HPDE6-E6E7 (cell line): ENCODE results near the gene SCGB1C2.

Experiments
- DNase-seq: peaks from one replicate; pipeline ENCODE4 v3.0.0; 2011; ENCODE audit warnings: missing footprints; ENCODE audit errors: extremely low spot score

Gene SCGB1C2

DNA sequence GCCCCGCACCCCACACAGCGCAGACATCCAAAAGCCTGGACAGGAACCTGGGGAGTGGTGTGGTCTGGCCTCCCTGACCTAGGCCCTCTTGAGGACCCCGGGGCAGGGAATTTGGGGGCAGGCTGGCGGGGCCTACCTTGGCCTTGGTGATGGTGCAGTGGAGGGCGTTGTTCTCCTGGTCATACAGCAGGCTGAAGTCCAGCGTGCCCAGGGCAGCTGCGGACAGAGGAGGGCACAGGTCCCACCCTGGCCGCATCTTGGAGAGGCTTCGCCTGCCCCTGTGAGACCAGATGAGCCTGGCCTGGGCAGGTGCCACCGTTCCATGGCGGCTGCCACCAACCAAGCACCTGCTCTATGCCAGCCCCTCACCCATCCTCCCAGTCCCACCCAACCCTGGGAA, 35.0 kb downstream of the SCGB1C2 start:
- DNase-seq, result no peak

DNA sequence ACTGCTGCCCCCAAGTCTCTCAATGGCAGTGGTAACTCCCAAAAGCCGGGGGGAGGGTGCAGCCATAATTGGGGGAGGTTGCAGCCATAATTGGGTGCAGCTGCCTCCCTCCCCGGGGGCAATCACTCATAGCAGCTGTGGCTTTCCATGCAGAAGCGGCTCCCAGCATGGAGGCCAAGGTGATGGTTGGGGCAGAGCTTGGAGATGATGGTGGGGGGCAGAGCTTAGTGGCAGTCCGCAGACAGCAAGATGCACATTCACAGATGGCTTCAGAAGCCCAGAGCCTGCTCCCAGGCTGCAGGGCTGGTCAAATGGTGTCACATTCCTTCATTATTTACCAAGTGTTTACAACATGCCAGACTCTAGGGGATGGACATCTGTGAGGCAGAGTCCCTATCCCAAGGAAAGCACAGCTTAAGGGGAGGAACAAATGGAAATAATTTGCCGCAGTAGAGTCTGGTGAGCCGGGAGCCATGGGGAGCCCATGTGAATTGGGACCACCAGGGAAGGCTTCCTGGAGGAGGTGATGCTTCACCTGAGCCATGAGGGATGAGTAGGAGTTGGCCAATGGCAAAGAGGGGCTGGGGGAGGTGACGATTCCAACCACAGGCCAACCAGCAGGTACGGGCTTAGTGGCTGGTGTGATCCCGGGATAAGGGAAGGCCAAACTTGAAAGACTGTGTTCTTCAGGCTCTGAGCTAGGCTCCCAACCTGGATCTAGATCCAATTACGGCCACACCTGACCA, 36.0 kb downstream of the SCGB1C2 start:
- DNase-seq, result no peak

DNA sequence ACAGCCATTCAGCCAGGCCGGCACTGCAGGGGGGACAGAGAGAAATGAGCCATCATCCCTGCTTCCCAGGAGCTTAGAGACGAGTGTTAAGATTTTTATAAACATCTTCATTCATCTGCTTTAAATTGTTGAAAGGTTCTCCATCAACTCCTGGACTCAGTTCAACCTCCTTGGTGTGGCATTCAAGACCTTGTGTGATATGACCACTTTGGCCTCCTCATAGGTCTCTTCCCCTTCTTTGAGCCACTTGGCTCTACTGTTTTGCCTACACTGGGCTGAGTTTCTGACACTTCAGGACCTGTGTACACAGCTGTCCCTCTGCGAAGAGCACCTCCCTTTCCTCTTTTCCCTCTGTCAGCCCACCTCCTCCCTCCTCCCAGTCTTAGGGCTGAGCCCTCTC, 39.8 kb downstream of the SCGB1C2 start:
- DNase-seq, result no peak

DNA sequence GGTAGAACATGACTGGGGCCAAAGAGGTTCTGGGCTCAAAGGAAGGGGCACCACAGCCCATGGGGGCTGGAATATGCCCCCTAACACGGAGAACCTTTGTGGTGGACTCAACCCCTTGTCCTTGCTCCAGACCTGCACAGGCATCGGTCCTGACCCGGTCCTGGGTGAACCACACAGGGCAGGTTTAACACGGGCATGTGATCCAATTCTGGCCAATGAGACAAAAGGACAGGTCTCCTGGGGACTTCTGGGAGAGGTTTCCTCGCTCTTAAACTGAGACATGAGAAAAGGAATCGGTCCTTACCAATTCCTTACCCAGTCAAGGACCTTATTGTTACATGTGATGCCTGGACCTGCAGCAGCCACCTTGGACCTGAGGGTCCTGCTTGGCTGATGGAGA, 40.4 kb downstream of the SCGB1C2 start:
- no peak for DNase-seq

DNA sequence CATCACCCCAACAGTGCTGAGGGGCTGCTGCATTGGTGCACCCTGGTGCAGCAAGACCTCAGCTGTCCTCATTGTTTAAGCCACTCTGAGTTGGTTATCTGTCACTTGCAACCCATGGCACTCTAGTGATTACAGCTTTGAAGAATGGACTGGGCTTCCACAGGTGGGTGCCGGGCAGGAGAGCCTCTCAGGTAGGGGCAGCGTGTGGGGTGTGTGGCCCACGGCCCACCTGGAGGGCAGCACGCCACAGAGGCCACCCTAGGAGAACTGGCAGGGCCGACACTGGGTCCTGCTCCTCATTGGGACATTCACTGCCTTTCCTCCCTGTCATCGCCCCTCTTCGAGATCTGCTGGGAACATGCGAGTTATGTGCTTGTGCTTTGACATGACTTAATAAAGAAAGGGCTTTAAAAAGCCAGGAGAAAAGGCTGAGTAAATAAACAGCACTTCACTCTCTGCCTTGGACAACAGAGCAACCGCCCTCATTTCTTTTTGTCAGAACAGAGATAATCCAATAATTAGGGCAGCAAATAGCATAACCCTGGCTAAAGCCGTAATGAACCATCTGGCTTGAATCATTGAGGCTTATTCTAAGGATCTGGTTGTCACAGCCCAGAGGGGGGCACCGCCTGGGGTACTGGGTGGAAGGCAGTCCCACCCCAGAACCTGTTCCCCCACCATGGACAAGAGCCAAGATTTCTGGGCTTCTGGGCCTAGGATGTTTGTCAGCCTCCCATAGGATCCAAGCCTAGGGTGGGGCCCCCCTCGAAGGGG, 41.1 kb downstream of the SCGB1C2 start:
- no peak for DNase-seq

DNA sequence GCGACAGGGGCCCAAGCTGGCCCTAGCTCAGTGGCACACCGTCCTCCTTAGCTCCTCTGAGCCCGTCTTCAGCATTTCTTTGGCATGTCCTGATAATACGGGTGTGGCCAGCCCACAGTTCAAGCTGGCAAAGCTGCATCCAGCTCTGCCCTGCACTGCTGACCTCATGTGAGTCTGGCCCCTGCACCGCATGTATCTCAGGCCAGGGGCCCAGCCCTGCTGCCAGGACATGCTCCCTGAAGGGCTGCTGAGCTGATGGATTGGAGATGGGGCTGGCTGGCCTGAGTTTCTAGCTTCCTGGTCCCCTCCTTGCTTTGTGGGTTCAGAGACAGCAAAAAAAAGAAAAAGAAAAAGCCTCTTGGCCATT, 41.7 kb downstream of the SCGB1C2 start:
- no peak for DNase-seq

DNA sequence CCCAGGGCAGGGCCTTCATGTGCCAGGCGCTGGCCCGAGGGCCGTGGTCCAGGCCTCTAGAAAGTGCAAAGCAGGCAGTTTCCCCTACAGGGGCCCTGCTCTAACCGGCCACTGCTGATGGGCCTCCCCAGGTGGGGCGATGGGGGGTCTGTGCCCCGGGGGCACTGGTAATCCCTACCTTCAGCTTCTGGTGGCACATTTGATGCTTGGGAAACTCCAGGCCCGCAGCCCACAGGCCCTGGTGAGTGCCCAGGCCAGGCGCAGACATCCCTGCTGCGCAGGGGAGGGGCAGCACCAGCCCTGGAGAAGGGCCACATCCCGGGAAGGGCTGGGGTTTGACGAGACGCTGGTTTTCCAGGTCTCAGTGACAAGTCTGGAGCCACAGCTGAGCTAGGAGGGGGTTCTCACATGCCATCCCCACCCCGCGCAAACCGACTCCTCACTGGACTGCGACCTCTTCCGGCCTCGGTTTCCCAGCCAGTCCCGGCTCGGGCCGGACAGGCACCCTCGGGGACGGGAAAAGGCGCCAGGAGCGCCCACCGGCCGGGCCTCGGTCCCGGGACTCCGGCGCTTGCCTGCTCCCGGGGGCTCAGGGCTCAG, 42.5 kb downstream of the SCGB1C2 start:
- no peak for DNase-seq

DNA sequence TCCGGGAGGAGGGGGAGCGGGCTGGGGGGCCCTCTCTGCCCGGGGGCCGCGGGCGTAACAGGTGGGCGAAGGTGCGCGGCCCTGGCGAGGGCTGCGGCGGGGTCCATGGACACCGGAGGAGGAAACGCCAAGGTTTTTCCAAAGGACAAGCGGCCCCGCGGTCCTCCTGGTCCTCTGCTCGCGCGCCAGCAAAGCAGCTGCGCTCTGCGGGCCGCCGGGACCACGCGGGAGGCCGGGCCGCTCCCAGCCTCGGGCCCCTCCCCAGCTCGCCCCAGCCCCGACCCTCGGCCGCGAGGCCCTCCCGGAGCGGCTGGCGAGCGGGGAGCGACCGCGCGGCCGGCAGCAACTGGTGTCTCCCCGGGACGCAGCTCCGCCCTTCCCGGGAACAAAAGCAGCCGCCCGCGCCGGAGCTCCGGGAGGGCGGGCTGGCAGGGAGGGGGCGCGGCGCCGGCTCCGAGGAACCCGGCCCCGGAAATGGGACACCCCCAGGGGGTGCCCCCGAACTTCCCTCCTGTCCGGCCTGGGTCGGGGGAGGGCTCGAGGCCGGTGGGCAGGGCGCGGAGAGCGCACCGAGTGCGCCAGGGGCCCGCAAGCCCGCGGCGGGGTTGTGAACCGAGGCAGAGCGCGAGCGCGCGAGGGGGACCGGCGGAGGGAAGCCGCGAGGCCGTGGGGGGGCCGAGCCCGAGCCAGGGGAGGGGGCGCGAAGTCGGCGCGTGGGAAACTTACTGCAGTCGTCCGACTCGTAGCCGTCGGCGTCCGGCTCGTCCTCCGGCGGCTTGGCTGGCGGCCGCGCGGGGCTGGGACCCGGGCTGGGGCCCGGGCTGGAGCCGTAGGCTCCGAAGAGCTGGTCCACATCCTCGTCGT, 43.2 kb downstream of the SCGB1C2 start:
- DNase-seq, result no peak

DNA sequence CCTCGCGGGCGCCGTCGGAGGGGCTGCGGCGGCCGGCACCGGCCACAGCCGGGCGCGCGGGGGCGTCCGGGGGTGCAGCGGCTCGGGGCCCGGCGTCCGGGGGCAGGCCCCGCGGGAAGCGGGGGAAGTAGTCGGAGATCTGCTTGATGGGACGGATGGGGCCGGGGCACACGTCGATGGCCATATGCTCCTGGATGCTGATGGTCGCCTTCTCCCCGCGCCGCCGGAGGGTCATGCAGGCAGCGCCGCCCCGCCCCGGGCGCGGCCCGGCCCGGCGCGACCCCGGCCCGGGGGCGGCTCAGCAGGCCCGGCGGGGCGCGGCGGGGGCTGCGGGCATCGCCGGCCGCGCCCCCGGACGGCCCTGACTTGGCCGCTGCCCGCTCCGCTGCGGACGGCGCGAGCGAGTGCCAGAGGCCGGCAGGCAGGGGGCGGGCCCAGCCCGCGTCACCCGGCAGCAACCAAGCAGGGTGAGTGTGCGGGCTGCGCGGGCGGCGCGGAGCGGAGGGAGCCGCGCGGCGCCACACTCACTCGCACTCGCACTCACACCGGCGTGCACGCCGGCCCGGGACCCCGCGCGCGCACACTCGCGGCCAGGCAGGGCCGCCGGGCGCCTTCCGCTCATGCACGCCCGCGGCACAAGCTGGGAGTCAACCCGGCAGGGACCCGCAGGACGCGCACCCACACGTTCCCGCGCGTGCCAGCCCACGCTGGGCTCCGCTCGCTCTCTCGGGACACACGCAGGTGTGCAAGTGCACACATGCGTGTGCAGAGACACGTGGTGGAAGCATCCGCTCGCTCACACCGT, 44.1 kb downstream of the SCGB1C2 start, which contains the start of gene DOC2B:
DOC2B (minus strand) TSS at position 406 of the 805 bp plus-strand sequence; CDS start at position 235, 171 bp downstream.
- DNase-seq, result no peak

DNA sequence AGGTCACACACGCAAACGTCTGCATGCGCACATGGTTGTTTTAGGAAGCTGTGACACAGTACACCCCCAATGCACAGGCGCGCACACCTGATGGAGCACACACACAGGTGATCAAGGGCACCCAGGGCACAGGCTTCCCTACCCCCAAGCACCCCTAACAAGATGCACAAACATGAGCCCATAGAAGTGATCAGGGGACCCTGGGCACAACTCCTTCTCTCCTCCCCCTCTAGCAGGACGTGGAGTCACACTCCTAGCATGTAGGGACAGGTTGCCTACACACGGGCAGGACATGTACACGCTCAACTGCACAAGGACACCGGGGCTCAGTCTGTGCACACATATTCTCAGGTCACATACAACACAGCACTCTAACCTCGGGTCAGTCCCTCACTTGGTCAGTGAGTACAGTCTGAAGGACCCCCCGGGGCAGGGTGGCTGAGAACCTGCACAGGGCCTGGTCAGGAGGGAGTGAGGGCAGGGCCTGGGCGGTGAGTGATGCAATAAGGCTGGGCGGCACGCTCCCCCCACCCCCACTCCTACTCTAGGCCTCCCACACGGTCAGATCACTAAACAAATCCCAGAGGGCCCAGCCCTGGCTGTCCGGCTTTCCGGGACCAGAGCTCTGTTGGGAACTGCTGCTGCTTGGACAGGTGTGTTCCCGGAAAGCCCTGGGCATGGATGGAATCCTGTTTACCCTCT, 44.8 kb downstream of the SCGB1C2 start:
- DNase-seq, result no peak

DNA sequence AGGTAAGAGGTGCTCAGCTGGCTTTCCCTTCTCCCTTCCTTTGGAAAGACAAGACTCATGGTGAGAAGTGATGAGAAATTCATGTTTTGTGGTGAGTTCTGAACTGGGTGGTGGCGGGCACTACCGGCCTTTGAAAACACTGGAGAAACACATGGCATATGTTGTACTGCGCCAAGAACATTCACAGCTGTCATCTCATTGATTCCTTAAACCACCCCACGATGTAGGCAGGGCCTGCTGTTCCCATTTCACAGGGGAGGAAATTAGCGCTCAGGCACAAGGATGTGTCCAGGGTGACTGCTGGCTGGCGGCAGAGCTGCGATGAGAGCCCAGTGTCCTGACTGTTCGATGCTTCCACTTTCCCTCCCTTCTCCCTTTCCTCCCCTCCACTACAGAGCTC, 45.7 kb downstream of the SCGB1C2 start:
- no peak for DNase-seq

DNA sequence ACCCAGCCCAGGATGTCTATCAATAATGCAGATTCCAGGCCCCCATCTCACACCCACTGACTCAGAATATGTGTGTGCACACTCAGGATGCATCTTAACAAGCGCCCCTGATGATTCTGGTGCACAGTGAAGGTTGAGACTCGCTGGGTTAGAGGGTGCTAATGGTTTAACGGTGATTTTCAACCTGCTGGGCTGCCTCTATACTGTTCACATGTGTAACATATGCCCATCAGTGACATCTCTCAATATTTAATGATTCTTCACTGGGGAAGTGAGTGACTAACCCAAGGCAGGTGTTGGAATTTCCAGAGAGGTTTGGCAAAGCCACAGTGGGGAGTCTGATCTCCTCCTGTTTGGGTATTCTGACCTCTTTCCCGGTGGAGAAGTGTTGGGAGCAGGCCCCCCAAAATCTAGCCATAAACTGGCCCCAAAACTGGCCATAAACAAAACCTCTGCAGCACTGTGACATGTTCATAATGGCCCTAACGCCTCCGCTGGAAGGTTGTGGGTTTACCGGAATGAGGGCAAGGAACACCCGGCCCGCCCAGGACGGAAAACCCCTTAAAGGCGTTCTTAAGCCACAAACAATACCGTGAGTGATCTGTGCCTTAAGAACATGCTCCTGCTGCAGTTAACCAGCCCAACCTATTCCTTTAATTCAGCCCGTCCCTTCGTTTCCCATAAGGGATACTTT, 48.2 kb downstream of the SCGB1C2 start:
- DNase-seq, result no peak

DNA sequence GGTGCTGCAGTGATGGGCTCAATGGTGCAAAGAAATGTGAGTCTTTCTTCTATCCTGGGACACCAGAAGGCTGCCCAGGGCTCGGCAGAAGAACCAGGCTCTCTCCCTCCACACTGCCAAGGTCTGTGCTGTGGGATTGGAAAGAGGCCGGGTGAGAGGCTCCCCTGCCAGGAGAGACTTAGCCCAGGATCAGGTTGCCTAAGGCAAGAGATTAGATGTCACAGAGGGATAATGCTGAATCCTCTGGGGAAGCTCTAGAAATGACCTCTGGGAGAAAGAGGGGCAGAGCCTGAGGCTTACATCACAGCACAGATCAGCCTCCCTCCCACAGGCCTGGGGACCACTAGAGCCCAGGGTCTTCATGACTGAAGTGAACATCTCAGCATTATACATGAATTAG, 49.8 kb downstream of the SCGB1C2 start:
- DNase-seq, result no peak
